Liver (tissue), 3 donors: ENCODE results near the gene DIP2C.

Experiments
- EGR1 ChIP-seq, 2 donors: IDR thresholded peaks; 2 replicates each; pipeline ENCODE4 v1.6.1; 2016 to 2018; ENCODE audit warnings: antibody characterized with exemption in 2 of 2, low read depth in 2 of 2
- JUND ChIP-seq, 2 donors: IDR thresholded peaks; 2 replicates each; pipeline ENCODE4 v1.6.1; 2016; ENCODE audit warnings: antibody characterized with exemption in 2 of 2
- RAD21 ChIP-seq, 2 donors: IDR thresholded peaks; 2 replicates each; pipeline ENCODE4 v1.6.1; 2016; ENCODE audit warnings: antibody characterized with exemption in 2 of 2, mild to moderate bottlenecking in 2 of 2
- SP1 ChIP-seq: IDR thresholded peaks from 2 replicates; pipeline ENCODE4 v1.6.1; 2018; ENCODE audit warnings: antibody characterized with exemption, mild to moderate bottlenecking
- TAF1 ChIP-seq: conservative IDR thresholded peaks from 2 replicates; pipeline ENCODE4 v1.6.1; 2016; ENCODE audit warnings: antibody characterized with exemption, mild to moderate bottlenecking
- YY1 ChIP-seq: IDR thresholded peaks from 2 replicates; pipeline ENCODE4 v1.6.1; 2016; ENCODE audit warnings: antibody characterized with exemption, mild to moderate bottlenecking
- TF ChIP-seq, protein P1 (sequence below): fragments of 150-350 bp; IDR thresholded peaks from 2 replicates; pipeline ENCODE4 v1.5.1; 2017; ENCODE audit warnings: improper control_type of control experiment, low read depth, low read length; ENCODE audit not compliant: missing input control
- donor health status: healthy.
- donor health status: healthy.

DNA sequence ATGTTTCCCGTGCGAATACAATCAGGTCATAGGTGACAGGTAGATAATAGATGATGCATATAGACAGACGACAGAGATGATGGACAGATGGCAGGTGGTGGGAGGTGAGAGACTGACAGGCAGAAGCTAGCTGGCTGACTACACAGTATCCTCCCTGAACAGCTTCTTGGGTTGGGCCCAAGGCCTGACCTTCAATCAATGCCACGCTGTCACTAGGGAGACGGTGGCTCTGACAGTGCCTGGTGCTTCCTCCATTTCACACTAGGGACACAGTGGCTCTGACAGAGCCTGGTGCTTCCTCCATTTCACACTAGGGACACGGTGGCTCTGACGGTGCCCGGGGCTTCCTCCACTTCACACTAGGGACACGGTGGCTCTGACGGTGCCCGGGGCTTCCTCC lies 200.1 kb downstream of the DIP2C start:
- TF ChIP-seq RAD21 (IDR thresholded peaks at IDR 0.05) (no peak), TAF1 (no peak), YY1 (no peak), EGR1 (IDR thresholded peaks at IDR 0.05; ENCODE audit: low read depth in 2 of 2) (no peak), SP1 (no peak), JUND (IDR thresholded peaks at IDR 0.05) (no peak)
- TF ChIP-seq, protein P1, sequence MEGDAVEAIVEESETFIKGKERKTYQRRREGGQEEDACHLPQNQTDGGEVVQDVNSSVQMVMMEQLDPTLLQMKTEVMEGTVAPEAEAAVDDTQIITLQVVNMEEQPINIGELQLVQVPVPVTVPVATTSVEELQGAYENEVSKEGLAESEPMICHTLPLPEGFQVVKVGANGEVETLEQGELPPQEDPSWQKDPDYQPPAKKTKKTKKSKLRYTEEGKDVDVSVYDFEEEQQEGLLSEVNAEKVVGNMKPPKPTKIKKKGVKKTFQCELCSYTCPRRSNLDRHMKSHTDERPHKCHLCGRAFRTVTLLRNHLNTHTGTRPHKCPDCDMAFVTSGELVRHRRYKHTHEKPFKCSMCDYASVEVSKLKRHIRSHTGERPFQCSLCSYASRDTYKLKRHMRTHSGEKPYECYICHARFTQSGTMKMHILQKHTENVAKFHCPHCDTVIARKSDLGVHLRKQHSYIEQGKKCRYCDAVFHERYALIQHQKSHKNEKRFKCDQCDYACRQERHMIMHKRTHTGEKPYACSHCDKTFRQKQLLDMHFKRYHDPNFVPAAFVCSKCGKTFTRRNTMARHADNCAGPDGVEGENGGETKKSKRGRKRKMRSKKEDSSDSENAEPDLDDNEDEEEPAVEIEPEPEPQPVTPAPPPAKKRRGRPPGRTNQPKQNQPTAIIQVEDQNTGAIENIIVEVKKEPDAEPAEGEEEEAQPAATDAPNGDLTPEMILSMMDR, result no peak
